NCI-H460 (cell line): ENCODE measurements around the gene SLC28A2. TPM values are rescaled to one million over a fixed set of nuclear protein-coding genes. Genes with fewer than 3 reads are reported as not detected.
A peak's percentile ranks its signal among the peaks of the same experiment; 100 is the strongest.
"Not testable (repeated sequence)": the region's sequence is repeated elsewhere in the genome, so short reads cannot be mapped to it uniquely, and the experiment has no call there.

Experiments used
- DNase-seq: peaks from one replicate; pipeline ENCODE4 v3.0.0-alpha.2; 2016; ENCODE audit warnings: low read depth; ENCODE audit errors: extremely low read depth
- total RNA-seq: library from RNA; depleted of rRNA; stranded (reverse); fragments of >200 nt; shearing (Covaris generic); gene quantifications from 2 replicates; pipeline ENCODE4 v1.2.3, GENCODE V29; 2014

Gene SLC28A2
- total RNA-seq, 1 experiment from 2014 or later = not detected

DNA sequence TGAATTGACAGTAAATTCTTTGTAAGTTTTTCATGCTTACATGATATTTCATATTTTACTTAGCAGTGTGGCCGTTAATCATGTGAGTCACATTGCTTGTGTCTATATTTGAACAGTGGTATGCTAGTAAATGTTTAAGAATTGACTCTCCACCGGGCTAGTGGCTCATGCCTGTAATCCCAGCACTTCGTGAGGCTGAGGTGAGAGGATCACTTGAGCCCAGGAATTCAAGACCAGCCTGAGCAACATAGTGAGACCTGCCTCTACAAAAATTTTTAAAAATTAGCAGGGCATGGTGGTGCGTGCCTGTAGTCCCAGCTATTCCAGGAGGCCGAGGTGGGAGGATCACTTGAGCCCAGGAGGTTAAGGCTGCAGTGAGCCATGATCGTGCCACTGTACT is 2.8 kb downstream of the SLC28A2 start:
- not testable (repeated sequence) for DNase-seq

DNA sequence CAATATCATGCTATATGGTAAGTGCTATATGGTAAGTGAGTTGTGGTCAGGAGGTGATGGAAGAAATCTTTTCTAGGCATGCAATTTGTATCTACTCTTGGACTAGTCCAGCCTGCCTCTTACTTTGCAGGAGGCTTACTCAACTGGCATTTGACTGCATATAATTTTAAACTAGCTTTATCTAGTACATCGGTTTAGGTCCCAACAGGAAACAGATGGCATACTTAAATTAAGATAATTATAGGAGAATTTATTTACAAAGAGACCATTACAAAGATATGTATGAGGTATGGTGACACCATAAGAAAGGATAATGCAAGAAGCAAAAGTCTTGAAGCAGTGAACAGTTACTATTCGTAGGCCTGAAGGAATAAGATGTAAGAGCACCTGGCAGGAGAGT is 7.8 kb downstream of the SLC28A2 start:
- DNase-seq = no peak

DNA sequence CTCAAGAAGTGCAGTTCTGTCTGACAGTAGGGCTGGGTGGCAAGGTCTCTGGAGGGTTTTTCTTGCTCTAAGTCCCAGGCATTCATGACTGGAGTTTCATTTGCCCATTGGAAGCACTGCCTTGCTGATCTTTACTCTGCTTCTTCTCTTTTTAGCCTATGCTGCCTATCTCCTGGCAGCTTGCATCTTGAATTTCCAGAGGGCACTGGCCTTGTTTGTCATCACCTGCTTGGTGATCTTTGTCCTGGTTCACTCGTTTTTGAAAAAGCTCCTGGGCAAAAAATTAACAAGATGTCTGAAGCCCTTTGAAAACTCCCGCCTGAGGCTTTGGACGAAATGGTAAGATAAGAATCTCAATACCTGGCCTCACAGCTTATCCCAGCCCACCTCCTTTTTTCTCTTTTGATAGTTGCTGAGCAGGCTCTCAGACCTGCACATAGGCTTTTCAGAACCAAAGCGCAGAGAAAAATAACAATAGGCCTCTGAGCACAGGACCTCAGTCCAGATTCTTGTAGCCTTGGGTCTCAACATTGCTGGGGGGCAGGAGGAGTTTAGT is 10.9 kb downstream of the SLC28A2 start:
- DNase-seq = no peak

DNA sequence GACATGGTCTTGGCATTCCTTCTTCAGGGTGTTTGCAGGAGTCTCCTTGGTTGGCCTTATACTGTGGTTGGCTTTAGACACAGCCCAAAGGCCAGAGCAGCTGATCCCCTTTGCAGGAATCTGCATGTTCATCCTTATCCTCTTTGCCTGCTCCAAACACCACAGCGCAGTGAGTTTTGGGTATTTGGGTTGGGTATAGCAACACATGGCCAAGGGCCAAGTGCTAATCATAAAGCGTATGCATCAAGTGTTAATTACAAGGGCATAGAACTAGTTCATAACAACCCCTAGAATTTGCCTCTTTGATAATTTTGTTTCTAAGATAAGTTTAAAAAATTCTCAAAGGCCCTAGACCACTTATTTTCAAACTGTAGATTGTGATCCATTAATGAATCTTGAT is 11.8 kb downstream of the SLC28A2 start:
- no peak for DNase-seq

DNA sequence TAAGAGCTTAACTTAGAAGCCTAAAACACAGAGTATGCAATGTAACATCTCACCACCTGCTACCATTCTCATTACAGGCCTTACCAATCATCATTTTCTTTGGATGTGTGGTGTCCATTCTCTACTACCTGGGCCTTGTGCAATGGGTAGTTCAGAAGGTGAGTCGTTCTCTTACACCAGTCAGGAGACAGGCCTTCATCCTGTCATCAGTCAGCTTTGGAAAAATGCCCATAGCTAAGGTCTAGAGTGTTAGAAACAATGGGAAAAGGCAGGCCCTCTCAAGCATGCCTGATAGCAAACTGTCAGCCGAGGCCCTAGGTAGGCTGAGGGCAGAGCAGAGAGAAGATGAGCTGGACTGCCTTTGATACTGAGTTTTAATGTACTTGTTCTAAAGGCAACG is 13.5 kb downstream of the SLC28A2 start:
- DNase-seq = no peak

DNA sequence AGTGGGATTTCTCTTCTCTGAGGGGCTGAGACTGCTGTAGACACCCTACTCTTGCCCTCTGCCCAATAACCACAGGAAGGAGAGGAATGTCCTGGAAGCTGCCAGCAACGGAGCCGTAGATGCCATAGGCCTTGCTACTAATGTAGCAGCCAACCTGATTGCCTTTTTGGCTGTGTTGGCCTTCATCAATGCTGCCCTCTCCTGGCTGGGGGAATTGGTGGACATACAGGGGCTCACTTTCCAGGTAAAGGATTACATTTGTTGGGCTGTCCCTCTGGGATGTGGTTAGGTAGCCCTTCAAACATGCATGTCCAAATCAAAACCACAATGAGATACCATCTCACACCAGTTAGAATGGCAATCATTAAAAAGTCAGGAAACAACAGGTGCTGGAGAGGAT is 16.1 kb downstream of the SLC28A2 start:
- DNase-seq = no peak

DNA sequence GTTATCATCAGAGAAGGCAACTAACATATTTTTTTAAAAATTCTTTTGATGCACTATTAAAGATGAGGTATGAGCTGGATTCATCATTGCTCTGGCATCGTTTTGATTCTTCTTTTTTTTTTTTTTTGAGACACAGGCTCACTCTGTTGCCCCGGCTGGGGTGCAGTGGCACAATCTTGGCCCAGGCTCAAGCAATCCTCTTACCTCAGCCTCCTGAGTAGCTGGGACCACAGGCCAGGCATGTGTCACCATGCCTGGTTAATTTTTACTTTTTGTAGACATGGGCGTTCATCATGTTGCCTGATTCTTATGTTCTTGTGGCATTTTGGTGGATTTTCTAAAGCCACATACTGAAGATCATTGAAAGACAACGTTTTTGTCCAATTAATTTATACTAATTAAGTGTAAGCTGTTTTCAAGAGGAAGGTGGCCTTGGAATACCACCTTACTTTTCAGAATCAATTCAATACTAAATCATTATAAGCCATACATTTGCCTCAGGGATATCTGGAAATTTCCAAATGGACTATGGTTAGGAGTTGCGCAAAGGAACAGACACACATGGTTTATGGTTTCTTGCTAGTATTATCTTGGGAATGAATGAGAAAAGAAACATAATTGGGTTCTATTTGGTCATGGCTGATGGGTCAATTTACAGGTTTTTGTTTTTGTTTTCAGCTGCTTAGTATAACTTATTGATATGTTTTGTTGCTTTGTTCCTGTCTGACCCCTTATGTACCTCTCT is 22.8 kb downstream of the SLC28A2 start:
- DNase-seq = no peak

DNA sequence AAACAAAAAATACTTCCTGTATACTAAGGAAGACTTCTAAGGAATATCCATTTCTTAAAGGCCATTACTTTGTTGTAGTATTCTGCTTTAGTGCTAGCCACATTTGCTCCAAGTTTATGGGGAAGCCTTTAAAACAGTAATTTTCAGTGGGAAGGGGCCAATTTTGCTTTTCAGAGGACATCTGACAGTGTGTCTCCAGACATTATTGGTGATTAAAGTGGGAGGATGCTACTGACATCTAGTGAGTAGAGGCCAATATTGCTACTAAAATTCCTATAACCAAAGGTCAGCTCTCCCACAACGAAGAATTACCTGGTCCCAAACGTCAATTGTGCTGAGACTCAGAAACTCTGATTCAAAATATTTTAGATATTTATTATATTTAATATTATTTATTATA is 24.8 kb downstream of the SLC28A2 start:
- peak; percentile 23 for DNase-seq

DNA sequence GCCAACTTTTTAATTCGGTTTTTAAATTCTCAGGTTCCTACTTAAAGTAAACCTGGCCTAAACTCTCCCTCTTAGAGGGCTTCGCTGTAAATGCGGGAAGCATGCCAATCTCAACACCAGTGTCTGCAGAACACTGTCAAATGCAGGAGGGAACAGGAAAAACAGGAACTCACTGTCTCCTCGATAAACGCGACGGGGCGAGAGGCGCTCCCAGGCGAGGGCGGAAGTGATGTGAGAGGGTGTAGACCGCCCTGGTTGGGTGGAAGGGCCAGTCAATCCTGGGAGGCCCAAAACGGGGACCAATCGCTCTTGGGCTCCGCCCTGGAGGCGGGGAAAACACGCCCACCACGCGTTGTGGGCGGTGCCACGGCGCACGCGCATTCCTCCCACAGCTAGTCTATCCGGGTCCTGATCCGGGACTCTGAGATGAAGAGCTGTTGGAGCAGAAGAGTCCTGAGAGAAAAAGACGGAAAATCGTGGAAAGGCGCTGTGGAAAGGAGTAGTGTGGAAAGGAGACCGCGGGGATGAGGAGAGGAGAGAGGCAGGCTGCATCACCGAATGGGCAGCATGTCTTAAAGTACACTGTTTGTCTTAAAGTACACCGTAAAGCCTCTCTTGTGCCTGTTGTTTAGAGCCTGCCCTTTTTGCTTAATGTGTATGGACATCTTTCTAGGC is 27.1 kb downstream of the SLC28A2 start:
- peak; percentile 97 for DNase-seq

DNA sequence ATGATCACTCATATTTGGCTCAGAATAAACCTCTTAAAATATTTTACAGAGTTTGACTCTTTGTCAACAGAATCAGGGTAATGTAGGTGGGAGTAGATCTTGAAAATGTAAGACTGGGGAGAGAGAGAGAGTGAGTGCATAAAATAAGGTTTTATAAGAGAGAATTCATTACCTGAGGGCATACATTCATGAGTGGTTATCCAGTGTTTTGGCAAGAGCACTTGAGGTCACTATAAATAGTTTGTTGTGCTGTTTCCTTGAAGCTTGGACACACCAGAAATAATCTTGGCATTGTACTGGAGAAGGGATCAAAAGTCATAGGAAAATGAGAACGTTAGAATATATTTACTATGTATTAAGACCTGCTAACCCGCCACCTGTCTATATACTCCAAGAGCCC is 33.4 kb downstream of the SLC28A2 start:
- DNase-seq = no peak

DNA sequence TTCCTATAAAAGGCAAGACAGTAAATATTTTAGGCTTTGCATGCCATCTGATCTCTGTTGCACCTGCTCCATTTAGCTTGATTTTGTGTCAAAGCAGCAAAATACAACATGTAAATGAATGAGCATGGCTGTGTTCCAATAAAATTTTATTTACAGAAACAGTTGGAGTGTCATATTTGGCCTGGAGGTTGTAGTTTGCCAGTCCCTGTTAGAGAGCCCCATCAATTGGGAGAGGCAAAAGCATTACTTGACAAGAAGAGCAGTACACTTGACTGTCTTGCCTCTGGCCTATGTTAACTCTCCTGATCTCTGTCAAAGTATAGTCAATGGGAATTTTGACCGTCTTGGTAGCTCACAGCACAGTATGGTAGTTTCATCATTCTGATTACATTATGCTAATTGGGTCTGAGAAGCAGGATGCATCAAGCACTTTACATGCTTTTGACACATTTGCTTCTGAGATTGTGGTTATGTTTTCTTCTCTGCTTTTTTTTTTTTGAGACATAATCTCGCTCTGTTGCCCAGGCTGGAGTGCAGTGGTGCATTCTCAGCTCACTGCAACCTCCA is 35.4 kb downstream of the SLC28A2 start:
- no peak for DNase-seq

DNA sequence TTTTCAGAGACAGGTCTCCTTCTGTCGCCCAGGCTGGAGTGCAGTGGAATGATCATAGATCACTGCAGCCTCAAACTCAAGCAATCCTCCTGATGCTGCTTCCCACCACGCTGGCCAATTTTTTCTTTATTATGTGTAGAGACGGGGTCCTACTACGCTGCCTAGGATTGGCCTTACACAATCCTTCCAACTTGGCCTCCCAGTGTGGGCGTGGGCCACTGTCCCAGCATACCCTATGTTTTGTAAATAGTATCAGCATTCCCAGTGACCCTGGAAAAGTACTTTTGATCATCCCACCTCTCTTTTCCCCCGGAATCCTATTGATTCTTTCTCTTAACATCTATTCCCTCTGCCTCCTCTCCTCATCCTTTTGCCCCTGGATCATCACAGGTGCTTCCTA is 36.9 kb downstream of the SLC28A2 start:
- DNase-seq = no peak

DNA sequence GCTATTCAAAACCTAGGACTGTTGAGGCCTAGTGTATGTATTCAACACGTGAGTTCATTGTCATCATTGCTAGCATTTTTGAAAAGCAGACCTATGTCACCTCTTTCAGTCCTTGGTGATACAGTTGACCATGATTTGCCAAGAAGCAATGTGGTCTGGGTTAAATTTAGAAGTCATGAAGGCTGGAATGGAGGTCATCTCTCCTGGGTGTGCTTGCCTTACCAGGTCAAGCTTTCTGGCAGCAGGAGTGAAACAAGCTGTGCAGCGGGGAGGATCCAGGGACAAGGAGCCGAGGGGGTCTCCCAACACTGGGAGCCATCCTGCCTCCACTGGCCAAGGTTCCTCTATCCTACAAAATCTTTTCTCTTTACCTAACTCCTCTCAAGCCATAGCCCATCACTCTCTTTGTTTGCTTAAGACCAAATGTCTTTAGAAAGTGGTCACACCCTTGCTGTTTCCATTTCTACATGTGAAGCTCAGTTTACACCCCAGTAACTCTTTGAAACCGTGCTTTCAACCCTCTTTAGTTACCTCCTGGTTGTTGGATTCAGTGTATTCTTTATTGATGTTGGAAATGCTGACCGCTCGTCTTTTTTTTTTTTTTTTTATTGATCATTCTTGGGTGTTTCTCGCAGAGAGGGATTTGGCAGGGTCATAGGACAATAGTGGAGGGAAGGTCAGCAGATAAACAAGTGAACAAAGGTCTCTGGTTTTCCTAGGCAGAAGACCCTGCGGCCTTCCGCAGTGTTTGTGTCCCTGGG is 40.0 kb downstream of the SLC28A2 start:
- DNase-seq = no peak

DNA sequence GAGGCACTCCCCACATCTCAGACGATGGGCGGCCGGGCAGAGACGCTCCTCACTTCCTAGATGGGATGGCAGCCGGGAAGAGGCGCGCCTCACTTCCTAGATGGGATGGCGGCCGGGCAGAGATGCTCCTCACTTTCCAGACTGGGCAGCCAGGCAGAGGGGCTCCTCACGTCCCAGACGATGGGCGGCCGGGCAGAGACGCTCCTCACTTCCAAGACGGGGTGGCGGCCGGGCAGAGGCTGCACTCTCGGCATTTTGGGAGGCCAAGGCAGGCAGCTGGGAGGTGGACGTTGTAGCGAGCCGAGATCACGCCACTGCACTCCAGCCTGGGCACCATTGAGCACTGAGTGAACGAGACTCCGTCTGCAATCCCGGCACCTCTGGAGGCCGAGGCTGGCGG is 41.3 kb downstream of the SLC28A2 start:
- not testable (repeated sequence) for DNase-seq

DNA sequence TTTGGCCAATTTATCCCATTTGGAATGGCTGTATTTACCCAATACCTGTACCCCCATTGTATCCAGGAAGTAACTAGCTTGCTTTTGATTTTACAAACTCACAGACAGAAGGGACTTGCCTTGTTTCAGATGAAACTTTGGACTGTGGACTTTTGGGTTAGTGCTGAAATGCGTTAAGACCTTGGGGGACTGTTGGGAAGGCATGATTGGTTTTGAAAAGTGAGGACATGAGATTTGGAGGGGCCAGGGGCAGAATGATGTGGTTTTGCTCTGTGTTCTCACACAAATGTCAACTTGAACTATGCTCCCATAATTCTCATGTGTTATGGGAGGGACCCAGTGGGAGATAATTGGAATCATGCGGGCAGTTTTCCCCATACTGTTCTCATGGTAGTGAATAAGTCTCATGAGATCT is 46.9 kb downstream of the SLC28A2 start:
- not testable (repeated sequence) for DNase-seq

DNA sequence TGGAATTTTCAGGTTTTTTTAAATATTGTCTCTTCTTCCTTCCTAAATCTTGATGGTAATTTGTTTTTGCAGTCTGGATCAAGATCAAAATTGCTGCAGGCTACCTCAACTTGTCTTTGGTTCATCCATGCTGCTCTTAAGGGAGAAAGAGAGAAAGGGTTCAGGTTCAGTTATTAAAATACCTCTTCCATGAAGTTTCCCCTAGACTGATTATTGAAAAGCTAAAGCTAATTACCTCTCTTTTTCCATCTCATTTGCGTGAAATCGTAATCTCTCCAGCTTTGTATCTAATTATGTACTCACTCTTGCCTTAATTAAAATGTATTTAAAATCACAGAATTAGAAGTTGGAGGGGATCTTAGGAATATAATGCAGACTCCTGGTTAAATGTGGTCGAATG is 52.7 kb downstream of the SLC28A2 start:
- DNase-seq = no peak

DNA sequence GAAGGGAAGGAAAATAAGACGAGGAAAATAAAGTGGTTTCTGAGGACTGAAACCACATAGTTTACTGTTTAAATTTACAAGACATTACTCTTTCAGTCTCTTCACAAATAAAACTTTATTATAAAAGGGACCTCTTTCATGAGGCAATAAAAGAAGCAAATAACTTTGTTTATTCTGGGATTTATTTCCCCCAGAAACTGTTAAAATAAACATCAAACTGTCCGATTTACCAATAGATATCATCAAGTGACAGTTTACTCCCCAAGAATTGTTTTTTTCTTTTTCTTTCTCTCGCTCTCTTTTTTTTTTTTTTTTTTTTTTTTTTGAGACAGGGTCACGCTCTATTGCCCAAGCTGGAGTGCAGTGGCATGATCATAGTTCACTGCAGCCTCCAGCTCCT is 54.1 kb downstream of the SLC28A2 start:
- no peak for DNase-seq

DNA sequence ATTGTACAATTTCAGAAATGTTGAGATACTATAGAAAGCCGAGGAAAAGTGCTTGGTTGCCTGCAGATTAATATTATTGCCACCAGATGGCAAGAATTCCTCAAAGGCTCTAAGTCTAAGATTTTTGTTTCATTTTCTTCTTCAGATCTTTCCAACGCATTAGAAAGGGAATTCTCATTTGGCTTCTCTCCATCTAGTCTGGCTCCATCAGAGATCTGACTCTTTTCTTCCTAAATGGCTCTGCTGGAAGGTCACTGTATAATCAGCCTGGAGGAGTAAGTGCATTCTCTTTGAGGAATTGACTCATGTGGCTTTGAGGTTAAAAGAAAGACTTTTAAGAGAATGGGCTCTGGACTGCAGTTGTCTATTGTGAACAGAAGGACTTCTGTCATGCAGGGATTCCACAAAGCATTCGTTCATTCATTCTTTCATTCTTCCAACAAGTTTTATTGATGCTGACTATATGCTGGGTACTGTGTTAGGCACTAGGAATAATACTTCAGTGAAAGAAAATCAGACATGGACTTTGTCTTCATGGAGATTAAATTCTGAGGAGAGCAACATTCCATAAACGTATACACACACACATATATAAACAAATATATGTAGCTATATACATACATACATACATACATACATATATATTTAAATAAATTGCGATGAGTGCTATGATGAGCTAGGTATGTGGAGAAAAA is 55.3 kb downstream of the SLC28A2 start:
- DNase-seq = peak; percentile 28

DNA sequence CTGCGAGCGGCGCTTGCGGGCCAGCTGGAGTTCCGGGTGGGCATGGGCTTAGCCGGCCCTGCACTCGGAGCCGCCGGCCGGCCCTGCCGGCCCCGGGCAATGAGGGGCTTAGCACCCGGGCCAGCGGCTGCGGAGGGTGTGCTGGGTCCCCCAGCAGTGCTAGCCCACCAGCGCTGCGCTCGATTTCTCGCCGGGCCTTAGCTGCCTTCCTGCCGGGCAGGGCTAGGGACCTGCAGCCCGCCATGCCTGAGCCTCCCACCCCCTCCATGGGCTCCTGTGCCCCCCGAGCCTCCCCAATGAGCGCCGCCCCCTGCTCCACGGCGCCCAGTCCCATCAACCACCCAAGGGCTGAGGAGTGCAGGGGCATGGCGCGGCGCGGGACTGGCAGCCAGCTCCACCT is 62.1 kb downstream of the SLC28A2 start:
- not testable (repeated sequence) for DNase-seq

DNA sequence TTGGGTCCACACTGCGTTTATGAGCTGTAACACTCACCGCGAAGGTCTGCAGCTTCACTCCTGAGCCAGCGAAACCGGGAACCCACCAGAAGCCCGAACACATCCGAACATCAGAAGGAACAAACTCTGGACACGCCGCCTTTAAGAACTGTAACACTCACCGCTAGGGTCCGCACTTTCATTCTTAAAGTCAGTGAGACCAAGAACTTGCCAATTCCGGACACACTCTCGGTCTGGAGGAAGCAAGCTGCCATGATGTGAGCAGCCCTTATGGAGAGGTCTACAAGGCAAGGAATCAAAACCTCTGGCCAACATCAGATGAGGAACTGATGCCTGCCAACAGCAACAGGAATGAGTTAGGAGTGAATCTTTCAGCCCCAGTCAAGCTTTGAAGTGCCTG is 62.9 kb downstream of the SLC28A2 start:
- no peak for DNase-seq
